Kidney (tissue), 14 donors: ENCODE results near the gene SERTAD2. TPM values are rescaled to one million over a fixed set of nuclear protein-coding genes. Genes with fewer than 3 reads are reported as not detected.
A peak's percentile ranks its signal among the peaks of the same experiment; 100 is the strongest.

Source experiments
- DNase-seq, 5 donors: peaks; one replicate each; pipeline ENCODE4 v3.0.0-alpha.2; 2013 to 2020
- FAIRE-seq: peaks from 2 replicates; lab custom pipeline; 2012; peaks lifted over from hg19 to GRCh38; lab: Jason Lieb, UNC
- H3K27ac ChIP-seq, 2 donors: one replicate each; pipeline ENCODE4 v1.7.0; 2013; ENCODE audit warnings: low read depth in 2 of 2, low read length in 2 of 2, inconsistent platforms in 1 of 2
- H3K27me3 ChIP-seq: one replicate; pipeline ENCODE4 v1.7.1; 2013; ENCODE audit warnings: low read length, inconsistent platforms; ENCODE audit not compliant: control insufficient read depth, insufficient read depth
- H3K36me3 ChIP-seq, 3 donors: one replicate each; pipeline versions ENCODE4 v1.7.0 to v1.7.1; 2013; ENCODE audit warnings: low read length in 3 of 3, control low read depth in 1 of 3, inconsistent platforms in 1 of 3; ENCODE audit not compliant: insufficient read depth in 3 of 3, control insufficient read depth in 2 of 3
- H3K4me1 ChIP-seq, 3 donors: one replicate each; pipeline versions ENCODE4 v1.7.0 to v1.7.1; 2013; ENCODE audit warnings: low read length in 3 of 3, inconsistent platforms in 1 of 3, low read depth in 1 of 3; ENCODE audit not compliant: control insufficient read depth in 2 of 3, insufficient read depth in 2 of 3
- H3K4me3 ChIP-seq, 3 donors: one replicate each; pipeline versions ENCODE4 v1.7.0 to v1.8.1; 2013; ENCODE audit warnings: low read length in 3 of 3, control low read depth in 1 of 3, inconsistent platforms in 1 of 3
- H3K9ac ChIP-seq, 3 donors: one replicate each; pipeline versions ENCODE4 v1.7.0 to v1.7.1; 2013; ENCODE audit warnings: low read length in 3 of 3, control low read depth in 1 of 3, inconsistent platforms in 1 of 3
- H3K9me3 ChIP-seq, 3 donors: one replicate each; pipeline versions ENCODE4 v1.7.0 to v1.7.1; 2013; ENCODE audit warnings: low read length in 3 of 3, control low read depth in 1 of 3, inconsistent platforms in 1 of 3; ENCODE audit not compliant: control insufficient read depth in 2 of 3, insufficient read depth in 1 of 3
- intact Hi-C: fragments of 100-400 bp; cut with DNase I; formaldehyde crosslinking; loops from one replicate; pipeline ENCODE4 v1.11.1; 2022
- polyA plus RNA-seq: library from polyadenylated mRNA; stranded (reverse); fragments of 350-450 nt; fragmentation: Illumina TruSeq; extraction: RNeasy Lipid Tissue Mini Kit (QIAGEN cat#74804); gene quantifications from one replicate; pipeline ENCODE4 v1.2.3, GENCODE V29; 2014; ENCODE audit warnings: low read depth, low replicate concordance; ENCODE audit not compliant: insufficient read depth
- total RNA-seq: library from RNA; stranded (reverse); fragmentation: NEBNext Ultra II Directional; extraction: Animal tissue kit (Norgen Biotek cat#: 25700); gene quantifications from one replicate; pipeline ENCODE4 v1.2.1, GENCODE V29; 2021
- TF ChIP-seq, protein P1 (sequence below): IDR thresholded peaks from 3 replicates; pipeline ENCODE4 v1.5.1; 2012; ENCODE audit warnings: mild to moderate bottlenecking, moderate library complexity, borderline replicate concordance; ENCODE audit not compliant: insufficient read depth; ENCODE audit errors: extremely low read depth
- donor health status: control.
- donor health status: control.
- donor health status: control.
- donor health status: control.
- donor health status: control.
- donor health status: DM: yes; HTN: yes; CAD: no.
- donor health status: Normal renal cell carcinoma (clear cell type).

SERTAD2 gene
- total and polyA plus RNA-seq, 2 donors from 2014 or later, result 6.2 to 21.1 TPM

DNA sequence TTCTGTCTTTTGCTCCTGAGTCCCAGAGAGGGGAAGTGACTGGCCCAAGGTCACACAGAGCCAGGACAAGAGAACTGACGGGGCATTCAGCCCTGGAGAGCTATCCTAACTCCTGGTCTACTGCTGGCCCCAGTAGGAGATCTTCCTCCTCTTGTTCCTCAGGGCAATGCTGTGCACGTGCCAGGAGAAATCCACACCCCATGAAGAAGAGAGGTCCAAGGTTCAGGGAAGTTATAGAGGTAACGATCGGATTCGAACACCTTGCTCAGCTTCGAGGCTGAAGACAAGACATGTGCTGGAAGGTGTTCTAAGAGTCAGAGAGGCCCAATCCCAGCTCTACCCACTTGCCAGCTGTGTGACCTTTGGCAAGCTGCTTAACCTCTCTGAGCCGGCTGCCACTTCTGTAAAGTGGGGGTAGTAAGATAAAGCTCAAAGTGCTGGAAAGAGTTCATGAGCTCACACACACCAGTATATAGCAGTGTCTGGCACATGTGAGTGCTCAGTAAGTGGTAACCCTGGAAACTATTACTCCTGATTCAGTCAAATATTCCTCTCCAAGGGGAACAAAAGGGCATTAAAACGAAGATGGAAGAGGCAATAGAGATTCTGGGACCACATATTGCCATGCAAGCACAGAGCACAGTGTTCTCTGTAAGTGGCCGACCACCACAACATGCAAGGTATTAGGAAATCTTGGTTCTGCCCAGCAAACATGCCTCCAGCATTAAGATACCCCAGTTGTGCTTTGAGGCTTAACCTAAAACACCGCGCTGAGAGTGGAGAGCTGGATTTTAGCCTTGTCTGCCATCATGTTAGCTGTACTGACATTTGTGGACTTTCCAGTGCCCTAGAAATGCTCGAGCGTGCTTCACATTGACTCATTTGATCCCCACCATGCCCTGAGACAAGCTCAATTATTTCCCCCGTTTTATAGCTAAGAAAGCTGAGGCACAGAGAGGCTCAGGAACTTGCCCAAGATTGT, 25.6 kb downstream of the SERTAD2 start:
- Histone ChIP-seq H3K9me3 (no peaks in the 10 kb centered on the region), H3K9ac (no peak overlapping the region), H3K4me3 (no peak overlapping the region), H3K27ac (no peak overlapping the region), H3K36me3 (peaks cover 0 to 6% (median 0%) of the 10 kb centered on the region in 3 donors), H3K27me3 (no peaks in the 10 kb centered on the region), H3K4me1 (no peaks in the 10 kb centered on the region)
- intact Hi-C loops, result no loop called here
- FAIRE-seq (no peak), DNase-seq (no peak)
- TF ChIP-seq, protein P1, sequence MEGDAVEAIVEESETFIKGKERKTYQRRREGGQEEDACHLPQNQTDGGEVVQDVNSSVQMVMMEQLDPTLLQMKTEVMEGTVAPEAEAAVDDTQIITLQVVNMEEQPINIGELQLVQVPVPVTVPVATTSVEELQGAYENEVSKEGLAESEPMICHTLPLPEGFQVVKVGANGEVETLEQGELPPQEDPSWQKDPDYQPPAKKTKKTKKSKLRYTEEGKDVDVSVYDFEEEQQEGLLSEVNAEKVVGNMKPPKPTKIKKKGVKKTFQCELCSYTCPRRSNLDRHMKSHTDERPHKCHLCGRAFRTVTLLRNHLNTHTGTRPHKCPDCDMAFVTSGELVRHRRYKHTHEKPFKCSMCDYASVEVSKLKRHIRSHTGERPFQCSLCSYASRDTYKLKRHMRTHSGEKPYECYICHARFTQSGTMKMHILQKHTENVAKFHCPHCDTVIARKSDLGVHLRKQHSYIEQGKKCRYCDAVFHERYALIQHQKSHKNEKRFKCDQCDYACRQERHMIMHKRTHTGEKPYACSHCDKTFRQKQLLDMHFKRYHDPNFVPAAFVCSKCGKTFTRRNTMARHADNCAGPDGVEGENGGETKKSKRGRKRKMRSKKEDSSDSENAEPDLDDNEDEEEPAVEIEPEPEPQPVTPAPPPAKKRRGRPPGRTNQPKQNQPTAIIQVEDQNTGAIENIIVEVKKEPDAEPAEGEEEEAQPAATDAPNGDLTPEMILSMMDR, result no peak

DNA sequence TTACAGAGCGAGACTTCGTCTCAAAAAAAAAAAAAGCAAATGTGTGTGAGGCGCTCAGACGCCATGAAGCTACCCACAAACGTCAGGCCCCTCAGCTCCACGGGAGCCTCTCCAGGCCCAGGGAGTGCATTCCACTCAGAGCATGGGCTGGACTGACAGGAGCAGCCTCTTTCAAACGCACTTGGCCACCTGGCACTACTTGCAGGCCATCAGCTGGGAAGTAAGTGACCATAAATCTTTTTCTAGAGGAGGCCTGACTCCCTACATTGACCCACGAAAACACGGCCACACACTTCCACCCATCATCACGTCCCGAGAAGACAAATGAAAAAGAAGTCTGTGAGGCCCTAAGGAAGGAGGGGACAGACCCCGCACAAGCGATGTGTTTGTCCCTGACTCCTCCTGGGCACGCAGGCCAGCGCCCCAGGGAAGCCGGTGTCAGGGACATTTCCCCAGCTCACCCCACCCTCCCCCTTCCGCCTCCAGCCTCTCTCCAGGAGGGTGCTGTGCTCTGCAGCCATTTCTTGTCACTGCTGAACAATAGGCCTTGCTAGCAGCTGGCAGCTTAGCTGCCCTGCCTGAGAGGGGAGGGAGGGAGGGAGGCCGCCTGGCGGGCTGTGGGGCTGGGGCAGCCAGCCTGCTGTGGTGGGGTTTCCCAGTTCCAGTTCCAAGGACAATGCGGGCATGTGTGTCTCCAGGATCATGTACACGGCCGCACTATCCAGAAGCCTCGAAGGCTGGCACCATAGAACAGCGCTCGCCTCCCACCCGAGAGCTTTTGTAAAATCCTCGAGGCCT, 26.6 kb downstream of the SERTAD2 start:
- H3K9ac ChIP-seq, result no peak overlapping the region

DNA sequence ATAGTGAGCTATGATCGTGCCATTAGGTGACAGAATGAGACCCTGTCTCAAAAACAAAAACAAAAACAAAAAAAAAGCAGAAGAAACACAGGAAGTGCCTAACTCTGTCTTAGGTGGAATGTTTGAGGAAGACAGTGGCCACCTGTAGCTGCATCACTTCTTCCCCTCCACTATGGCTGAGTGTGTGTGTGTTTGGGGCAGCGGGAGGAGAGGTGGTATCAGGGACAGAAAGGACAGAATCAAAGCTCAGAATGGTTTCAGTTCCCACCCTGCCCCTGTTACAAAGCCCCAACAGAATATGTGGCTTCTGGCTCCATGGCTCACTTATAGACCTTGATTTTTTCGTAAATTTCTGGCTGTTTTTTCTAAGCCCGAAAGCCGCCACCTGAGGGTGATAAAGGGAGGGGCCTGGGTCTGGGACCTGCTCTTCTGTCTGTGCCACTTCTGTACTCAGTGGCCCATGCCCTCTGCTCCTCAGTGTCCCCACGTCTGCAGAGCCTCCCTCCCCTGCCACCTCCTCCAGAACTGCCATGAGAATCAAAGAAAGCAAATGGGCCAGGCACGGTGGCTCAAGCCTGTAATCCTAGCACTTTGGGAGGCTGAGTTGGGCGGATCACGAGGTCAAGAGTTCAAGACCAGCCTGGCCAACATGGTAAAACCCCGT, 27.4 kb downstream of the SERTAD2 start:
- no peak overlapping the region for H3K27ac ChIP-seq
- H3K4me3 ChIP-seq, result no peak overlapping the region
- H3K9ac ChIP-seq, result no peak overlapping the region
- intact Hi-C loops, result no loop called here
- H3K9me3 ChIP-seq, result no peaks in the 10 kb centered on the region
- H3K4me1 ChIP-seq, result no peaks in the 10 kb centered on the region
- no peak for FAIRE-seq
- peaks cover 0 to 6% (median 0%) of the 10 kb centered on the region in 3 donors for H3K36me3 ChIP-seq
- H3K27me3 ChIP-seq, result no peaks in the 10 kb centered on the region
- TF ChIP-seq, protein P1, result no peak
- peak in 1 of 5 donors; percentile 8 for DNase-seq

More for the DNA sequence above, 26.6 kb downstream of the SERTAD2 start:
- intact Hi-C loops, result no loop called here
- H3K4me3 ChIP-seq, result no peak overlapping the region
- DNase-seq (peak in 4 of 5 donors; percentile 50 to 73 (median 70)), FAIRE-seq (no peak)
- no peak overlapping the region for H3K27ac ChIP-seq
- no peaks in the 10 kb centered on the region for H3K9me3 ChIP-seq
- TF ChIP-seq, protein P1, result no peak
- H3K36me3 ChIP-seq, result peaks cover 0 to 6% (median 0%) of the 10 kb centered on the region in 3 donors
- H3K27me3 ChIP-seq, result no peaks in the 10 kb centered on the region
- H3K4me1 ChIP-seq, result no peaks in the 10 kb centered on the region
